Measurements from ENCODE around the gene DBNDD1.

DBNDD1 gene

GRCh38 chr16:89993971-89994370, 25.3 kb downstream of the DBNDD1 start:
- no peak for DNase-seq (ENCODE audit: low read depth)
- TF ChIP-seq POLR2A (IDR thresholded peaks at IDR 0.05; ENCODE audit: extremely low read depth, insufficient read length) (no peak), MAX (IDR thresholded peaks at IDR 0.05; ENCODE audit: low read depth, low read length) (no peak), MYC (IDR thresholded peaks at IDR 0.05; ENCODE audit: low read depth, low read length) (no peak)
- no peak overlapping the region for H3K4me3 ChIP-seq (ENCODE audit: low read depth, low read length)

GRCh38 chr16:89993377-89993776, 25.9 kb downstream of the DBNDD1 start:
- H3K4me3 ChIP-seq (ENCODE audit: low read depth, low read length): no peak overlapping the region
- DNase-seq (ENCODE audit: low read depth): no peak
- TF ChIP-seq CTCF (IDR thresholded peaks at IDR 0.05; ENCODE audit: low read depth, low read length) (no peak), MAX (IDR thresholded peaks at IDR 0.05; ENCODE audit: low read depth, low read length) (no peak), POLR2A (IDR thresholded peaks at IDR 0.05; ENCODE audit: extremely low read depth, insufficient read length) (no peak), MYC (IDR thresholded peaks at IDR 0.05; ENCODE audit: low read depth, low read length) (no peak)

- no peak for TF ChIP-seq MAX (IDR thresholded peaks at IDR 0.05; ENCODE audit: low read depth, low read length)
- TF ChIP-seq MYC (IDR thresholded peaks at IDR 0.05; ENCODE audit: low read depth, low read length): no peak
- no peak for TF ChIP-seq POLR2A (IDR thresholded peaks at IDR 0.05; ENCODE audit: extremely low read depth, insufficient read length)
- TF ChIP-seq CTCF (IDR thresholded peaks at IDR 0.05; ENCODE audit: low read depth, low read length): no peak
- H3K4me3 ChIP-seq (ENCODE audit: low read depth, low read length): no peak overlapping the region
- DNase-seq (ENCODE audit: low read depth): no peak
Measured at GRCh38 chr16:89990799-89991198, 28.5 kb downstream of the DBNDD1 start.

GRCh38 chr16:89988951-89989350, 30.3 kb downstream of the DBNDD1 start:
- DNase-seq (ENCODE audit: low read depth): no peak
- H3K4me3 ChIP-seq (ENCODE audit: low read depth, low read length): no peak overlapping the region
- no peak for TF ChIP-seq MAX (IDR thresholded peaks at IDR 0.05; ENCODE audit: low read depth, low read length)
- no peak for TF ChIP-seq CTCF (IDR thresholded peaks at IDR 0.05; ENCODE audit: low read depth, low read length)

GRCh38 chr16:89987169-89987568, 32.1 kb downstream of the DBNDD1 start:
- no peak for DNase-seq (ENCODE audit: low read depth)
- H3K4me3 ChIP-seq (ENCODE audit: low read depth, low read length): no peak overlapping the region
- TF ChIP-seq CTCF (IDR thresholded peaks at IDR 0.05; ENCODE audit: low read depth, low read length) (no peak), POLR2A (IDR thresholded peaks at IDR 0.05; ENCODE audit: extremely low read depth, insufficient read length) (no peak), MAX (IDR thresholded peaks at IDR 0.05; ENCODE audit: low read depth, low read length) (no peak), MYC (IDR thresholded peaks at IDR 0.05; ENCODE audit: low read depth, low read length) (no peak)

- no peak overlapping the region for H3K4me3 ChIP-seq (ENCODE audit: low read depth, low read length)
- no peak for DNase-seq (ENCODE audit: low read depth)
- no peak for TF ChIP-seq MAX (IDR thresholded peaks at IDR 0.05; ENCODE audit: low read depth, low read length)
Measured at GRCh38 chr16:89986600-89986999, 32.7 kb downstream of the DBNDD1 start.

- no peak for DNase-seq (ENCODE audit: low read depth)
- no peak overlapping the region for H3K4me3 ChIP-seq (ENCODE audit: low read depth, low read length)
- TF ChIP-seq MAX (IDR thresholded peaks at IDR 0.05; ENCODE audit: low read depth, low read length): no peak
- no peak for TF ChIP-seq CTCF (IDR thresholded peaks at IDR 0.05; ENCODE audit: low read depth, low read length)
- no peak for TF ChIP-seq MYC (IDR thresholded peaks at IDR 0.05; ENCODE audit: low read depth, low read length)
- TF ChIP-seq POLR2A (IDR thresholded peaks at IDR 0.05; ENCODE audit: extremely low read depth, insufficient read length): no peak
Measured at GRCh38 chr16:89985219-89985618, 34.0 kb downstream of the DBNDD1 start.

Data from NB4 (cell line).